Body of pancreas (tissue), 4 donors: ENCODE measurements around the gene SCARF2. TPM values are rescaled to one million over a fixed set of nuclear protein-coding genes. Genes with fewer than 3 reads are reported as not detected.
"Not testable (repeated sequence)": the region's sequence is repeated elsewhere in the genome, so short reads cannot be mapped to it uniquely, and the experiment has no call there.

Experiments
- ATAC-seq: fragments of 150-250 bp; one replicate; pipeline ENCODE4 v1.9.1; 2016
- DNase-seq, 4 donors: peaks; one replicate each; pipeline ENCODE4 v3.0.0-alpha.2; 2019
- H3K27ac ChIP-seq, 4 donors: fragments of 200-600 bp; sonication (generic); 1 replicate in 3 of 4; 2 replicates in 1 of 4; pipeline versions ENCODE4 v1.5.1 to v1.6.1; 2016 to 2019; ENCODE audit warnings: mild to moderate bottlenecking in 1 of 4, mixed read lengths in 1 of 4, moderate library complexity in 1 of 4
- H3K27me3 ChIP-seq, 2 donors: fragments of 200-600 bp; sonication (generic); one replicate each; pipeline ENCODE4 v1.6.0; 2016; ENCODE audit warnings: mild to moderate bottlenecking in 1 of 2
- H3K36me3 ChIP-seq, 2 donors: fragments of 200-600 bp; sonication (generic); replicated peaks in 1 of 2; 2 replicates each; pipeline ENCODE4 v1.5.1; 2016; ENCODE audit warnings: low read depth in 2 of 2; ENCODE audit not compliant: insufficient read depth in 1 of 2
- H3K4me1 ChIP-seq: fragments of 200-600 bp; sonication (generic); one replicate; pipeline ENCODE4 v1.6.0; 2016
- H3K4me3 ChIP-seq, 2 donors: fragments of 200-600 bp; sonication (generic); 1 replicate in 1 of 2; 2 replicates in 1 of 2; pipeline ENCODE4 v1.5.1; 2016 to 2019
- H3K9me3 ChIP-seq, 3 donors: fragments of 200-600 bp; sonication (generic); 1 replicate in 2 of 3; 2 replicates in 1 of 3; pipeline ENCODE4 v1.5.1; 2016
- POLR2A ChIP-seq, 3 donors: fragments of 450-650 bp; IDR thresholded peaks; one replicate each; pipeline ENCODE4 v1.6.1; 2016; ENCODE audit warnings: antibody characterized with exemption in 3 of 3, mild to moderate bottlenecking in 2 of 3
- WGBS, 2 donors: methylation state at CpG; one replicate each; pipeline ENCODE4 v1.1.5; 2017; 5-methylcytosine and 5-hydroxymethylcytosine counted together
- intact Hi-C: fragments of 100-400 bp; cut with DNase I; formaldehyde crosslinking; loops from one replicate; pipeline ENCODE4 v1.15.1; 2023
- total RNA-seq, 2 donors: library from RNA; depleted of rRNA; stranded (reverse); fragments of >200 nt; gene quantifications; one replicate each; pipeline ENCODE4 v1.1.0, GENCODE V29; 2016
- TF ChIP-seq, protein P1 (sequence below), 7 experiments: fragments of 450-650 bp in 4 of 7; fragments of 200-600 bp in 3 of 7; sonication (generic) in 3 of 7; IDR thresholded peaks; one replicate each; pipeline ENCODE4 v1.5.1; 2016 to 2019; ENCODE audit warnings: antibody characterized with exemption in 7 of 7

The SCARF2 gene, protein sequence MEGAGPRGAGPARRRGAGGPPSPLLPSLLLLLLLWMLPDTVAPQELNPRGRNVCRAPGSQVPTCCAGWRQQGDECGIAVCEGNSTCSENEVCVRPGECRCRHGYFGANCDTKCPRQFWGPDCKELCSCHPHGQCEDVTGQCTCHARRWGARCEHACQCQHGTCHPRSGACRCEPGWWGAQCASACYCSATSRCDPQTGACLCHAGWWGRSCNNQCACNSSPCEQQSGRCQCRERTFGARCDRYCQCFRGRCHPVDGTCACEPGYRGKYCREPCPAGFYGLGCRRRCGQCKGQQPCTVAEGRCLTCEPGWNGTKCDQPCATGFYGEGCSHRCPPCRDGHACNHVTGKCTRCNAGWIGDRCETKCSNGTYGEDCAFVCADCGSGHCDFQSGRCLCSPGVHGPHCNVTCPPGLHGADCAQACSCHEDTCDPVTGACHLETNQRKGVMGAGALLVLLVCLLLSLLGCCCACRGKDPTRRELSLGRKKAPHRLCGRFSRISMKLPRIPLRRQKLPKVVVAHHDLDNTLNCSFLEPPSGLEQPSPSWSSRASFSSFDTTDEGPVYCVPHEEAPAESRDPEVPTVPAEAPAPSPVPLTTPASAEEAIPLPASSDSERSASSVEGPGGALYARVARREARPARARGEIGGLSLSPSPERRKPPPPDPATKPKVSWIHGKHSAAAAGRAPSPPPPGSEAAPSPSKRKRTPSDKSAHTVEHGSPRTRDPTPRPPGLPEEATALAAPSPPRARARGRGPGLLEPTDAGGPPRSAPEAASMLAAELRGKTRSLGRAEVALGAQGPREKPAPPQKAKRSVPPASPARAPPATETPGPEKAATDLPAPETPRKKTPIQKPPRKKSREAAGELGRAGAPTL
- total RNA-seq, result 10 to 100 TPM in 1 of 2 donors, 1 to 10 TPM in 1; 9.9 to 13.5 TPM

DNA sequence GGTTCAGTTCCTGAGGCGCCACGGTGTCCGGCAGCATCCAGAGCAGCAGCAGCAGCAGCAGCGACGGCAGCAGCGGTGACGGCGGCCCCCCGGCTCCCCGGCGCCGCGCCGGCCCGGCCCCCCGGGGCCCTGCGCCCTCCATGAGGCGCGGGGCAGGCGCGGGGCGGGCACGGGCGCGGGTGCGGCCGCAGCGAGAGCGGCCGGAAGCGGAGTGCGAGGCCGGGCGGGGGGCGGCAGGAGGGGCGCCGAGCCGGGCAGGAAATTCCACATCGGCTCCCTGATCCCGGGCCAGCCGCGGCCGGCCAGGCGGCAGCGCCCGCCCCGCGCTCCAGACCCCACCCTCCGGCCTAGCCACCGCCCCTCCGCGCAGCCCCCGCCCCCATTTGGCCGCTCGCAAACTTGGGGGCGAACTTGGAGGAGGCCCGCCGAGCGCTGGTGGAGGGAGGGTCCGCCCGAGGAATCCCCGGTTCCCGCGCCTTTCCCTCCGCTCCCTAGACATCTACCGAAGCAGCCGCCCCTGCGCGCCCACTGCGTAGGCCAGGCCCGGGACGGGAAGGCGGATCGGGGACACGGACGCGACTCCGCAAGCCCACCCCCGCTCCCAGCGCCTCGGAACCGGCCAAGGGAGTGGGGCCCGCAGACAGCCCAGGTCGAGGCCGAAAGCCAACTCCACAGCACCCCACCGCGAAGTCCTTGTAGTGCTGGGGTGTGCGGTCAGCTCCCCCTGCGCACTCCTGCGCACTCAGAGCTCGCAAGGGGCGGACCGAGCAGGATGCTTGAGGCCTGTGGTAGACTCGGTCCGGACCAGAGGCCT, at the start of gene SCARF2:
Gene SCARF2 (minus strand): TSS at position 213 of the 814 bp plus-strand sequence. CDS start 71 bp downstream, at position 142.
- H3K4me1 ChIP-seq, result peaks cover 26% of the 10 kb centered on the region
- 4 to 12% methylated on average over 4 to 72 of the region's 95 CpGs for WGBS, 2 donors
- H3K27me3 ChIP-seq, result peaks cover 0 to 15% of the 10 kb centered on the region in 2 donors
- intact Hi-C loops, result no loop called here
- peak; percentile 62 for ATAC-seq
- no peaks in the 10 kb centered on the region for H3K9me3 ChIP-seq
- DNase-seq, result peak in 2 of 4 donors; percentile 40 to 44
- peaks cover 0 to 6% of the 10 kb centered on the region in 2 donors for H3K36me3 ChIP-seq
- peak within 1 kb of the TSS in 2 of 4 donors; percentile 32 to 40 for H3K27ac ChIP-seq
- no peak within 1 kb of the TSS for H3K4me3 ChIP-seq
- no peak for TF ChIP-seq POLR2A (IDR thresholded peaks at IDR 0.05)
- TF ChIP-seq, protein P1, sequence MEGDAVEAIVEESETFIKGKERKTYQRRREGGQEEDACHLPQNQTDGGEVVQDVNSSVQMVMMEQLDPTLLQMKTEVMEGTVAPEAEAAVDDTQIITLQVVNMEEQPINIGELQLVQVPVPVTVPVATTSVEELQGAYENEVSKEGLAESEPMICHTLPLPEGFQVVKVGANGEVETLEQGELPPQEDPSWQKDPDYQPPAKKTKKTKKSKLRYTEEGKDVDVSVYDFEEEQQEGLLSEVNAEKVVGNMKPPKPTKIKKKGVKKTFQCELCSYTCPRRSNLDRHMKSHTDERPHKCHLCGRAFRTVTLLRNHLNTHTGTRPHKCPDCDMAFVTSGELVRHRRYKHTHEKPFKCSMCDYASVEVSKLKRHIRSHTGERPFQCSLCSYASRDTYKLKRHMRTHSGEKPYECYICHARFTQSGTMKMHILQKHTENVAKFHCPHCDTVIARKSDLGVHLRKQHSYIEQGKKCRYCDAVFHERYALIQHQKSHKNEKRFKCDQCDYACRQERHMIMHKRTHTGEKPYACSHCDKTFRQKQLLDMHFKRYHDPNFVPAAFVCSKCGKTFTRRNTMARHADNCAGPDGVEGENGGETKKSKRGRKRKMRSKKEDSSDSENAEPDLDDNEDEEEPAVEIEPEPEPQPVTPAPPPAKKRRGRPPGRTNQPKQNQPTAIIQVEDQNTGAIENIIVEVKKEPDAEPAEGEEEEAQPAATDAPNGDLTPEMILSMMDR (IDR thresholded peaks at IDR 0.05), result no peak

DNA sequence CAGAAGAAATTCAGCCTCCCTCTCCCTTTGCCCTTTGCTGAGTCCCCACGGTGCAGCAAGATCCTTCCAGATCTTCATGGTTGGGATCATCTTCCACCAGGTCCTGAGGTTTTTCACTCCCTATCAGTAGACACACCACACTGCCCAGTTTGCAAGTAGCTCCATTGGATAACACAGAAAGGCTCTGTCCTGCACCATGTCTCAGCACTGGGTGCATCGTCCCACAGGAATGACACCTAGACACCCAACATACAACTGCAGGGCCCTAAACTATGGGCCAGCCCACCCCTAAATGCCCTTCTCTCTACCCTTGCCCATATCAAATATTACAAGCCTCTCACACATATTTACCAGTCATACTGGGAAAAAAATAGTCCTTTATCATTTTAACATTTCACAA, 48.6 kb upstream of the SCARF2 start:
- H3K4me1 ChIP-seq, result peaks cover 25% of the 10 kb centered on the region
- DNase-seq (no peak), ATAC-seq (no peak)
- no peak overlapping the region for H3K27ac ChIP-seq
- WGBS, 2 donors, result 87 to 88% methylated on average over 2 of the region's 2 CpGs
- H3K4me3 ChIP-seq, result no peak overlapping the region
- H3K9me3 ChIP-seq, result no peaks in the 10 kb centered on the region
- H3K27me3 ChIP-seq, result no peaks in the 10 kb centered on the region
- no peak for TF ChIP-seq POLR2A (IDR thresholded peaks at IDR 0.05)
- intact Hi-C loops, result no loop called here
- H3K36me3 ChIP-seq, result peaks cover 0 to 2% of the 10 kb centered on the region in 2 donors

DNA sequence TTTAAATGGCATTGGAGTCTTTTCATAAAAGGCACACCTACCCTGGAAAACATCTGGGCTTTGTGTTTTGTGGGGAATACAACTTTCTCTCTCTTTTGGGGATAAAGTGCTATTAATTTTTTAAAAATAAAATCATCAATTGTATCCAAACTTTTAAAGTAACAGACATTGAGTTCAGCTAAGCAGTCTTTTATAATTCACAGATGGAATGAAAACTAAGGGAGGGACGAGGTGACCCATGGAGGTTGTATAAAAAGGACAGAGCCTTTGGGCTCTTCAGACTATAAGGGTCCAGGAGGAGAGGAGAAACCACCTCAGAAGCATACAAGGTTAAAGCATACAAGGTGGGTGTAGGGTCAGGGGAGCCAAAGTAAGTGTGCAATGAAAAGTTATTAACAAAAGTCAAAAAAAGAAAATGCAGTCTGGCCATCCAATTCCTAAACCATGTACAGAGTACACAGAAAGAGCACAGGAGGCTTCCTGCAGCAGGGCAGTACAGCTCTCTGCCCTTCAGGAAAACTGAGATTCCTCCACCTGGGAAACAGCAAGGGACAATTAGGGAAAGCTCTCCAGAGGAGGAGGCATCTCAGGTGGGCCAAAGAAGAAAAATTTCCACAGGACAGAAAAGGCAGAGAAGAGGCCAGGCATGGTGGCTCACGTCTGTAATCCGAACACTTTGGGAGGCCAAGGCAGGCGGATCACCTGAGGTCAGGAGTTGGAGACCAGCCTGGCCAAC, 47.5 kb upstream of the SCARF2 start:
- H3K4me1 ChIP-seq, result peaks cover 25% of the 10 kb centered on the region
- 90 to 93% methylated on average over 4 of the region's 4 CpGs for WGBS, 2 donors
- no peak overlapping the region for H3K4me3 ChIP-seq
- TF ChIP-seq POLR2A (IDR thresholded peaks at IDR 0.05), result no peak
- TF ChIP-seq, protein P1 (IDR thresholded peaks at IDR 0.05), result no peak
- DNase-seq (no peak), ATAC-seq (no peak)
- intact Hi-C loops, result no loop called here
- no peak overlapping the region for H3K27ac ChIP-seq
- H3K36me3 ChIP-seq, result peaks cover 0 to 2% of the 10 kb centered on the region in 2 donors
- H3K27me3 ChIP-seq, result no peaks in the 10 kb centered on the region
- no peaks in the 10 kb centered on the region for H3K9me3 ChIP-seq

DNA sequence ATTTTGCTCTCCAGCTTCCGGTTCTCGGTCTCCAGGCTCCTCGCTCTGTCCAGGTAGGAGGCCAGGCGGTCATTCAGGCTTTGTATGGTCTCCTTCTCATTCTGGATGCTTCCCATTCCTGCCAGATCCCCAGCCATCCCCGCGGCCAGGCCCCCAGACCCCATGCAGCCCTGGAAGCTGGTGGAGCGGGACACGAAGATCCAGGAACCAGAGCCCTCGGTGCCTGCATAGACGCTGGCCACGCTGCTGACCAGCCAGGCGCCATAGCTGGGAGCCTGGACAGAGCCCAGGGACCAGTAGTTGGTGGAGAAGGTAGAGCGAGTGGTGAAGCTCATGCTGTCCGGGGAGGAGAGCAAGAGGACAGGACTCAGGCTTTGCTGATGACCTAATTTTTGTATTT, 46.1 kb upstream of the SCARF2 start:
- no peak for DNase-seq
- TF ChIP-seq POLR2A (IDR thresholded peaks at IDR 0.05), result no peak
- TF ChIP-seq, protein P1 (IDR thresholded peaks at IDR 0.05), result no peak
- intact Hi-C loops, result no loop called here
- H3K36me3 ChIP-seq, result peaks cover 0 to under 1% of the 10 kb centered on the region in 2 donors
- WGBS, 2 donors, result 97 to 99% methylated on average over 10 to 14 of the region's 14 CpGs
- H3K9me3 ChIP-seq, result no peaks in the 10 kb centered on the region
- peaks cover 18% of the 10 kb centered on the region for H3K4me1 ChIP-seq
- no peaks in the 10 kb centered on the region for H3K27me3 ChIP-seq
- no peak overlapping the region for H3K4me3 ChIP-seq
- ATAC-seq, result no peak
- no peak overlapping the region for H3K27ac ChIP-seq

DNA sequence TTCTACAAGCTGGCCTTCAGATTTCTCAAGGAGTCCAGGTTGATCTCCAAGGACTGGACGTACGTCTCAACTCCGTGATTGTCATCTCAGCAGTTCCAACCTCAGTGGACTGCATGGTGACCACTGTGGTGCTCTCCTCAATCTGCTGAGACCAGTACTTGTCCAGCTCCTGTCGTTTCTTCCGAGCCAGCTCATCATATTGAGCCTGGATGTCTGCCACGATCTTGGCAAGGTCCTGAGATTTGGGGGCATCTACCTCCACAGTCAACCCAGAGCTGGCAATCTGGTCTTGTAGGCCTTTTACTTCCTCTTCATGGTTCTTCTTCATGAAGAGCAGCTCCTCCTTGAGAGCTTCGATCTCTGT, 45.5 kb upstream of the SCARF2 start:
- H3K4me1 ChIP-seq, result peaks cover 11% of the 10 kb centered on the region
- H3K36me3 ChIP-seq, H3K4me3 ChIP-seq, H3K27ac ChIP-seq, DNase-seq, intact Hi-C loops, H3K9me3 ChIP-seq, ATAC-seq, H3K27me3 ChIP-seq: not testable (repeated sequence)
- 91 to 97% methylated on average over 7 of the region's 7 CpGs for WGBS, 2 donors
